ENCODE results near the gene PDGFD. TPM values are rescaled to one million over a fixed set of nuclear protein-coding genes. Genes with fewer than 3 reads are reported as not detected.

PDGFD gene
- total RNA-seq, 2 donors from 2014 or later = 2.3 to 4.8 TPM

DNA sequence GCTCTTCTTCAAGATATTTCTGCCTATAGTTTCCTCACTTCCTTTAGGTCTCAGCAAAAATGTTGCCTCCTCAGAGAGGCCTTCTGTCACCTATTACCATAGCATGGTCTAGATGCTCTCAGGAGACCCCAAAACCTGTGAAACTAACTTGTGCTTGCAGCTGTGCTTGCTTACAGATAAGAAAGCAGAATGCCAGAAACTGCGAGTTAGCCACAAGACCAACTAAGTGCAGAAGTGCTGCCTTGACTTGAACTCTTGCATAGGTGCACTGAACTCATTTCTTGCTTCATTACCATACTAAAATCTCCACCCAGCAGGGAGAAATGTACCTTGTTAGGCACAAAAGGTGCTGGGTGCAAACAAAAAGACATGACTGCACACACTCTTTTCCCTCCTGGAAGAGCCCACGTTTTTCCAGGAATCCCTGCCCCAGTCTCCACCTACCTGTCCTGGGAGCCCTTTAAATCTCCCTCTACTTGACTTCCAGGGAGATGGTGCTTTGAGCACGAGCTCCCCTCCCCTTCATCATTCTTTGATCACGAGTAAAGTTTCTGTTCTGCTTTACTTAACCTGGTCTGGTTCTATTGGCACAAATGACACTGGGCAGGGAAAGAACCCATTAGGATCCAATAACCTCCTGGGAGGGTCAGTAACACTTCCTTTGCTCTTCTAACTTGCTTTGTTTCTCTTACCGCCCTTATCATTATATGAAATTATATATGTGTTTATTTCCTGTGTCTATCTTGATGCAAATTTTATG is 265.2 kb downstream of the PDGFD start:
- Histone ChIP-seq H3K4me3 (ENCODE audit: low read length) (no peak overlapping the region), H3K36me3 (ENCODE audit: control insufficient read depth, insufficient read depth, low read length) (no peaks in the 10 kb centered on the region), H3K9ac (ENCODE audit: extremely low read depth, low read length, poor library complexity, severe bottlenecking) (no peak overlapping the region), H3K9me3 (ENCODE audit: control insufficient read depth, low read length) (no peaks in the 10 kb centered on the region), H3K4me1 (ENCODE audit: control insufficient read depth, insufficient read depth, low read length) (peaks cover under 1% of the 10 kb centered on the region), H3K27me3 (ENCODE audit: control insufficient read depth, insufficient read depth, low read length, poor library complexity, severe bottlenecking) (peaks cover 6% of the 10 kb centered on the region), H3K27ac (ENCODE audit: low read depth, low read length) (no peak overlapping the region)
- Mint-ChIP-seq H3K4me3 (no peak overlapping the region), H3K27ac (no peak overlapping the region), H3K9me3 (peaks cover 5% of the 10 kb centered on the region), H3K4me1 (peaks cover 13% of the 10 kb centered on the region), H3K36me3 (ENCODE audit: low read depth) (no peaks in the 10 kb centered on the region), H3K27me3 (ENCODE audit: insufficient read depth) (peaks cover 36% of the 10 kb centered on the region)
- TF ChIP-seq, protein P1, sequence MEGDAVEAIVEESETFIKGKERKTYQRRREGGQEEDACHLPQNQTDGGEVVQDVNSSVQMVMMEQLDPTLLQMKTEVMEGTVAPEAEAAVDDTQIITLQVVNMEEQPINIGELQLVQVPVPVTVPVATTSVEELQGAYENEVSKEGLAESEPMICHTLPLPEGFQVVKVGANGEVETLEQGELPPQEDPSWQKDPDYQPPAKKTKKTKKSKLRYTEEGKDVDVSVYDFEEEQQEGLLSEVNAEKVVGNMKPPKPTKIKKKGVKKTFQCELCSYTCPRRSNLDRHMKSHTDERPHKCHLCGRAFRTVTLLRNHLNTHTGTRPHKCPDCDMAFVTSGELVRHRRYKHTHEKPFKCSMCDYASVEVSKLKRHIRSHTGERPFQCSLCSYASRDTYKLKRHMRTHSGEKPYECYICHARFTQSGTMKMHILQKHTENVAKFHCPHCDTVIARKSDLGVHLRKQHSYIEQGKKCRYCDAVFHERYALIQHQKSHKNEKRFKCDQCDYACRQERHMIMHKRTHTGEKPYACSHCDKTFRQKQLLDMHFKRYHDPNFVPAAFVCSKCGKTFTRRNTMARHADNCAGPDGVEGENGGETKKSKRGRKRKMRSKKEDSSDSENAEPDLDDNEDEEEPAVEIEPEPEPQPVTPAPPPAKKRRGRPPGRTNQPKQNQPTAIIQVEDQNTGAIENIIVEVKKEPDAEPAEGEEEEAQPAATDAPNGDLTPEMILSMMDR (conservative IDR thresholded peaks at IDR 0.05) = no peak
- 82 to 87% methylated on average over 2 to 4 of the region's 5 CpGs for WGBS, 2 experiments (ENCODE audit: insufficient coverage in 1 of 2, insufficient read length in 1 of 2)
- DNase-seq = no peak

DNA sequence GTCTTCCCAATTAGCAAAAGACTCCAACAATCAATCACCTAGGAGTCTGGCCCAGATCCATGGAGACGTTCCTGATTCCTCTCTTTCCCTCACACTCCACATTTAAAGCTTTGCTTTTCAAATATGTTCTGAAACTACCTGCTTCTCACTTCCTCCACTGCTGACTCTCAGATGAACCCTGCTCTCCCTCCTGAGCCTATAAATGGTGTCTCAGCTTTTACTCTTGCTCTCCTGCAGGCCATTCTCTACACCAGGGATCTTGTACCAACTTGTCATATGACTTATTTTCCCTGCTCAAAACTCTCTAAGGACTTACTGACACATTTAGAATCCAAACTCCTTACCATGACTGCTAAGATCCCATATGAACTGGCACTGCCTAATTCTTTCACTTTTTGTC is 265.9 kb downstream of the PDGFD start:
- Mint-ChIP-seq H3K27ac (no peak overlapping the region), H3K36me3 (ENCODE audit: low read depth) (no peaks in the 10 kb centered on the region), H3K27me3 (ENCODE audit: insufficient read depth) (peaks cover 40% of the 10 kb centered on the region), H3K4me1 (peaks cover 20% of the 10 kb centered on the region), H3K4me3 (no peak overlapping the region), H3K9me3 (peaks cover 5% of the 10 kb centered on the region)
- H3K27ac ChIP-seq (ENCODE audit: low read depth, low read length) = no peak overlapping the region
- peaks cover 6% of the 10 kb centered on the region for H3K27me3 ChIP-seq (ENCODE audit: control insufficient read depth, insufficient read depth, low read length, poor library complexity, severe bottlenecking)
- H3K9ac ChIP-seq (ENCODE audit: extremely low read depth, low read length, poor library complexity, severe bottlenecking) = no peak overlapping the region
- H3K36me3 ChIP-seq (ENCODE audit: control insufficient read depth, insufficient read depth, low read length) = no peaks in the 10 kb centered on the region
- no peak overlapping the region for H3K4me3 ChIP-seq (ENCODE audit: low read length)
- peaks cover 4% of the 10 kb centered on the region for H3K4me1 ChIP-seq (ENCODE audit: control insufficient read depth, insufficient read depth, low read length)
- no peak for DNase-seq
- H3K9me3 ChIP-seq (ENCODE audit: control insufficient read depth, low read length) = no peaks in the 10 kb centered on the region
- TF ChIP-seq, protein P1 (conservative IDR thresholded peaks at IDR 0.05) = no peak
- WGBS, 2 experiments (ENCODE audit: insufficient coverage in 1 of 2, insufficient read length in 1 of 2) = 91 to 94% methylated on average over 1 of the region's 1 CpG

DNA sequence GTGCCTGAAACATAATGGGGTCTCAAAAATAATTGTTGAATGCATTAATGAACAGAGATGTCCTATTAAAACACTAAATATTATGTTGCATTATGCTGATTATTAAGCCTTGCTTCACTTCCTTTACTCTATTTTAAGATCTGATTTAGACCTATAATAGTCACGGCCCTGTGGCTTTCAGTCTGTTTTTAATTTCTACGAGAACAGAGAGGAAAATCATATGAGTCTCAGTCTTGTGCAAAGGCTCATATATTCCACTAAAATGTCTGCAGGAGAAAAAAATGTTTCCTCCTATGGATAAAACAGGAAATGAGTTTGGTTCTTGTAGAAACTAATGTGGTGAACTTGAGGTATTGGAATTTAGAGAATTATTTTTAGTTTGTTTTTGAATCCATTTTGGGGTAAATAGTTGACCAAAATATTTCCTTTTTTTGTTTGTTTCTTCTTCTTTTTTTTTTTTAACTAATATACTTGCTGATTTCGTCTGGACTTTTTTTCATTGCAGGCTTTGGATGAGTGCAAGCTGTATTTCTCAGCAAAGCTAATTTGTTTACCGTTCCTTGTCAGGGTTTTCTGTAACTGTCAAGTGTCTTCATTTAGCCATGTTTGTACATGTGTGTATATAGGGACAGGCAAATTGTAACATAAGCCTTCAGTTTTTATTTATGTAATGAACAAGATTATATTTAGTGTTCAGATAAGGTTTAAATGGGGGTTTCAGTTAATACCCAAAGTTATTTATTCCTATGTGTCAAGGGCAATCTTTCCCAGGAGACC is 266.6 kb downstream of the PDGFD start:
- no peak for DNase-seq
- Histone ChIP-seq H3K27me3 (ENCODE audit: control insufficient read depth, insufficient read depth, low read length, poor library complexity, severe bottlenecking) (peaks cover 6% of the 10 kb centered on the region), H3K4me3 (ENCODE audit: low read length) (no peak overlapping the region), H3K27ac (ENCODE audit: low read depth, low read length) (no peak overlapping the region), H3K4me1 (ENCODE audit: control insufficient read depth, insufficient read depth, low read length) (peaks cover 4% of the 10 kb centered on the region), H3K9ac (ENCODE audit: extremely low read depth, low read length, poor library complexity, severe bottlenecking) (no peak overlapping the region), H3K36me3 (ENCODE audit: control insufficient read depth, insufficient read depth, low read length) (no peaks in the 10 kb centered on the region), H3K9me3 (ENCODE audit: control insufficient read depth, low read length) (no peaks in the 10 kb centered on the region)
- TF ChIP-seq, protein P1 (conservative IDR thresholded peaks at IDR 0.05) = no peak
- H3K36me3 Mint-ChIP-seq (ENCODE audit: low read depth) = no peaks in the 10 kb centered on the region
- no peak overlapping the region for H3K27ac Mint-ChIP-seq
- H3K27me3 Mint-ChIP-seq (ENCODE audit: insufficient read depth) = peaks cover 47% of the 10 kb centered on the region
- no peak overlapping the region for H3K4me3 Mint-ChIP-seq
- WGBS, 2 experiments (ENCODE audit: insufficient coverage in 1 of 2, insufficient read length in 1 of 2) = 88 to 96% methylated on average over 3 to 4 of the region's 4 CpGs
- peaks cover 5% of the 10 kb centered on the region for H3K9me3 Mint-ChIP-seq
- H3K4me1 Mint-ChIP-seq = peaks cover 25% of the 10 kb centered on the region
